OCI-LY1 (cell line): ENCODE measurements around the gene FRA10AC1.

Source experiments
- EZH2 ChIP-seq: fragments of 200-600 bp; sonication (generic), shearing (Covaris generic); IDR thresholded peaks from 2 replicates; pipeline ENCODE4 v1.8.0; 2017; ENCODE audit warnings: borderline replicate concordance, mixed run types, mild to moderate bottlenecking, antibody characterized with exemption, low read length, moderate library complexity, mixed read lengths
- TF ChIP-seq, protein P1 (sequence below): fragments of 200-600 bp; sonication (generic), shearing (Covaris generic); IDR thresholded peaks from 2 replicates; pipeline ENCODE4 v1.5.1; 2017; ENCODE audit warnings: mild to moderate bottlenecking, antibody characterized with exemption, low read length, moderate library complexity, mixed read lengths

DNA sequence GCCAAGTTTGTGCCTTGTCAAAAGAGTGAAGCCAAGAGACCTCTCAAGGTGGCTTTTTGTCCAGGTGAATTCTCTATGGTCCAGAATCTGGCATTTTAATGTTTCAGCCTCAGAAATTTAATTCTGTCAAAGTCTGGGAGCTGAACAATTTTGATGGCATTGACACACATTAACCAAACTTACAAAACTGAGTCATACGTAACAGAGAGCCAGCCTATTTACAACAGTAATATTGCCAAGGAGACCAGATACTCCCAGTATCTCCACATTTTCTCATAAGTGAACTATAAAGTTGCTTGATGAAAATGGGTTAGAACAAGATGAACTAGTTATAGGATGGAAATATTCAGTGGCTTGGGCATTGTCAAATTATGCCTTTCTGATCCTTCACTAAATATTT, 46.2 kb downstream of the FRA10AC1 start:
- TF ChIP-seq, protein P1, sequence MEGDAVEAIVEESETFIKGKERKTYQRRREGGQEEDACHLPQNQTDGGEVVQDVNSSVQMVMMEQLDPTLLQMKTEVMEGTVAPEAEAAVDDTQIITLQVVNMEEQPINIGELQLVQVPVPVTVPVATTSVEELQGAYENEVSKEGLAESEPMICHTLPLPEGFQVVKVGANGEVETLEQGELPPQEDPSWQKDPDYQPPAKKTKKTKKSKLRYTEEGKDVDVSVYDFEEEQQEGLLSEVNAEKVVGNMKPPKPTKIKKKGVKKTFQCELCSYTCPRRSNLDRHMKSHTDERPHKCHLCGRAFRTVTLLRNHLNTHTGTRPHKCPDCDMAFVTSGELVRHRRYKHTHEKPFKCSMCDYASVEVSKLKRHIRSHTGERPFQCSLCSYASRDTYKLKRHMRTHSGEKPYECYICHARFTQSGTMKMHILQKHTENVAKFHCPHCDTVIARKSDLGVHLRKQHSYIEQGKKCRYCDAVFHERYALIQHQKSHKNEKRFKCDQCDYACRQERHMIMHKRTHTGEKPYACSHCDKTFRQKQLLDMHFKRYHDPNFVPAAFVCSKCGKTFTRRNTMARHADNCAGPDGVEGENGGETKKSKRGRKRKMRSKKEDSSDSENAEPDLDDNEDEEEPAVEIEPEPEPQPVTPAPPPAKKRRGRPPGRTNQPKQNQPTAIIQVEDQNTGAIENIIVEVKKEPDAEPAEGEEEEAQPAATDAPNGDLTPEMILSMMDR: no peak
- TF ChIP-seq EZH2: no peak
